HL-60 (cell line): ENCODE measurements around the gene CDYL.
"Not testable (repeated sequence)": the region's sequence is repeated elsewhere in the genome, so short reads cannot be mapped to it uniquely, and the experiment has no call there.

Source experiments
- DNase-seq, 2 experiments: peaks; one replicate each; pipeline ENCODE4 v3.0.0-alpha.2; 2010 to 2020; ENCODE audit warnings: low read depth in 1 of 2, low spot score in 1 of 2
- H3K27ac ChIP-seq: fragments of 250-450 bp; sonication (Bioruptor Pico); replicated peaks from 2 replicates; pipeline ENCODE4 v1.5.1; 2020; ENCODE audit warnings: mild to moderate bottlenecking, moderate library complexity
- H3K27me3 ChIP-seq: fragments of 250-450 bp; sonication (Bioruptor Pico); 2 replicates; pipeline ENCODE4 v1.5.1; 2021; ENCODE audit warnings: mild to moderate bottlenecking, moderate library complexity; ENCODE audit not compliant: insufficient read depth, poor library complexity, severe bottlenecking
- H3K4me3 ChIP-seq: replicated peaks from 2 replicates; pipeline ENCODE4 v1.5.1; 2011; ENCODE audit warnings: mild to moderate bottlenecking, control low read depth, low read length; ENCODE audit not compliant: insufficient read depth
- GABPA ChIP-seq: IDR thresholded peaks from 2 replicates; pipeline ENCODE4 v1.6.1; 2012; ENCODE audit warnings: low read depth
- POLR2AphosphoS5 ChIP-seq: IDR thresholded peaks from 2 replicates; pipeline ENCODE4 v1.6.1; 2012; ENCODE audit warnings: low read depth
- SPI1 ChIP-seq: IDR thresholded peaks from 2 replicates; pipeline ENCODE4 v1.6.1; 2012; ENCODE audit warnings: low read depth, mild to moderate bottlenecking, borderline replicate concordance
- TF ChIP-seq, protein P1 (sequence below): IDR thresholded peaks from one replicate; pipeline ENCODE4 v1.5.1; 2011; ENCODE audit warnings: low read length, control low read depth, inconsistent platforms; ENCODE audit not compliant: insufficient read depth
- TF ChIP-seq, protein P2 (sequence below): IDR thresholded peaks from 2 replicates; pipeline ENCODE4 v1.6.1; 2012; ENCODE audit warnings: low read depth; ENCODE audit not compliant: insufficient replicate concordance

Gene CDYL

DNA sequence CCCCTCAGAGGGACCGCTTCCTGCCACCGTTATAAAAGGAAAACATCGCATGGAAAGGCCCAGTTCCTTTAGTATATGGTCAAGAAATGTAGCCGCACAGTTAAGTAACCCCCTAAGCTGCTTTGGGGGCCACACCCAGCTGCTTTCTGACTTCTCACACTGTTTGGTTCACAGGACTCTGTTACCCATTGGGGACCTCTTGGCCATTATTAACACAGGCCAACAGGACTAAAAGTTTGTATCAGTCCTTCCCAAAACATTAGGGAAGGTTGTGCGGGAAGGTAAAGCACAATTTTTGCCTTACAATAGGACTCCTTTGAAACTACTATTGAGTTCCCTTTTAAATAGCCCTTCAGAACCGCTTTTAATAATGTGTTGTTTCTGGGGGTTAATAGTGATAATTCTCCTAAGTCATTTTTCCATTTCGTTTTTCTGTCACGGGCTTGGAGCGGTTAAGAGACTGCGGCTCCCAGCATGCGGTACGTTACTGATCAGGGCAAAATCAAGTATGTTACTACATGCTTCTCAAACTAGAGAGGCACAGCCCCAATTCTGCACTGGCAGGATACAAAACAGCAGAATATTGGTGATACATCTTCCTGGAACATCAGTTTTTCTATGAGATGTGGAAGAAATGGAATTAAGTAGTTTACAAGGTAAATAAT lies 228.3 kb downstream of the CDYL start:
- TF ChIP-seq GABPA (no peak), POLR2AphosphoS5 (no peak), SPI1 (no peak)
- TF ChIP-seq, protein P1, sequence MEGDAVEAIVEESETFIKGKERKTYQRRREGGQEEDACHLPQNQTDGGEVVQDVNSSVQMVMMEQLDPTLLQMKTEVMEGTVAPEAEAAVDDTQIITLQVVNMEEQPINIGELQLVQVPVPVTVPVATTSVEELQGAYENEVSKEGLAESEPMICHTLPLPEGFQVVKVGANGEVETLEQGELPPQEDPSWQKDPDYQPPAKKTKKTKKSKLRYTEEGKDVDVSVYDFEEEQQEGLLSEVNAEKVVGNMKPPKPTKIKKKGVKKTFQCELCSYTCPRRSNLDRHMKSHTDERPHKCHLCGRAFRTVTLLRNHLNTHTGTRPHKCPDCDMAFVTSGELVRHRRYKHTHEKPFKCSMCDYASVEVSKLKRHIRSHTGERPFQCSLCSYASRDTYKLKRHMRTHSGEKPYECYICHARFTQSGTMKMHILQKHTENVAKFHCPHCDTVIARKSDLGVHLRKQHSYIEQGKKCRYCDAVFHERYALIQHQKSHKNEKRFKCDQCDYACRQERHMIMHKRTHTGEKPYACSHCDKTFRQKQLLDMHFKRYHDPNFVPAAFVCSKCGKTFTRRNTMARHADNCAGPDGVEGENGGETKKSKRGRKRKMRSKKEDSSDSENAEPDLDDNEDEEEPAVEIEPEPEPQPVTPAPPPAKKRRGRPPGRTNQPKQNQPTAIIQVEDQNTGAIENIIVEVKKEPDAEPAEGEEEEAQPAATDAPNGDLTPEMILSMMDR = no peak
- TF ChIP-seq, protein P2, sequence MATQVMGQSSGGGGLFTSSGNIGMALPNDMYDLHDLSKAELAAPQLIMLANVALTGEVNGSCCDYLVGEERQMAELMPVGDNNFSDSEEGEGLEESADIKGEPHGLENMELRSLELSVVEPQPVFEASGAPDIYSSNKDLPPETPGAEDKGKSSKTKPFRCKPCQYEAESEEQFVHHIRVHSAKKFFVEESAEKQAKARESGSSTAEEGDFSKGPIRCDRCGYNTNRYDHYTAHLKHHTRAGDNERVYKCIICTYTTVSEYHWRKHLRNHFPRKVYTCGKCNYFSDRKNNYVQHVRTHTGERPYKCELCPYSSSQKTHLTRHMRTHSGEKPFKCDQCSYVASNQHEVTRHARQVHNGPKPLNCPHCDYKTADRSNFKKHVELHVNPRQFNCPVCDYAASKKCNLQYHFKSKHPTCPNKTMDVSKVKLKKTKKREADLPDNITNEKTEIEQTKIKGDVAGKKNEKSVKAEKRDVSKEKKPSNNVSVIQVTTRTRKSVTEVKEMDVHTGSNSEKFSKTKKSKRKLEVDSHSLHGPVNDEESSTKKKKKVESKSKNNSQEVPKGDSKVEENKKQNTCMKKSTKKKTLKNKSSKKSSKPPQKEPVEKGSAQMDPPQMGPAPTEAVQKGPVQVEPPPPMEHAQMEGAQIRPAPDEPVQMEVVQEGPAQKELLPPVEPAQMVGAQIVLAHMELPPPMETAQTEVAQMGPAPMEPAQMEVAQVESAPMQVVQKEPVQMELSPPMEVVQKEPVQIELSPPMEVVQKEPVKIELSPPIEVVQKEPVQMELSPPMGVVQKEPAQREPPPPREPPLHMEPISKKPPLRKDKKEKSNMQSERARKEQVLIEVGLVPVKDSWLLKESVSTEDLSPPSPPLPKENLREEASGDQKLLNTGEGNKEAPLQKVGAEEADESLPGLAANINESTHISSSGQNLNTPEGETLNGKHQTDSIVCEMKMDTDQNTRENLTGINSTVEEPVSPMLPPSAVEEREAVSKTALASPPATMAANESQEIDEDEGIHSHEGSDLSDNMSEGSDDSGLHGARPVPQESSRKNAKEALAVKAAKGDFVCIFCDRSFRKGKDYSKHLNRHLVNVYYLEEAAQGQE = no peak
- H3K4me3 ChIP-seq = peak overlapping the region; percentile 95
- H3K27ac ChIP-seq = peak overlapping the region; percentile 74
- H3K27me3 ChIP-seq = no peaks in the 10 kb centered on the region
- peak in 1 of 2 experiments; percentile 36 for DNase-seq

DNA sequence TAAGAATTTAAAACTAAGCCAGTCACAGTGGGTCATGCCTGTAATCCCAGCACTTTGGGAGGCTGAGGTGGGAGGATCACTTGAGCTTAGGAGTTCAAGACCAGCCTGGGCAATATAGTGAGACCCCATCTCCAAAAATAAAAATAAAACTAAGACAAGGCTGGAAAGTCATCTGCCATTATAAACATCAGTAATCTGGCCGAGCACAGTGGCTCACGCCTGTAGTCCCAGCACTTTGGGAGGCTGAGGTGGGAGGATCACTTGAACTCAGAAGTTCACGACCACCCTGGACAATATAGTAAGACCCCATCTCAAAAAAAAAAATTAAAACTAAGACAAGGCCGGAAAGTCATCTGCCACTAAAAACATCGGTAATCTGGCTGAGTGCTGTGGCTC lies 228.8 kb downstream of the CDYL start:
- not testable (repeated sequence) for H3K27me3 ChIP-seq, H3K27ac ChIP-seq, H3K4me3 ChIP-seq, DNase-seq
